ENCODE measurements around the gene PODXL. TPM values are rescaled to one million over a fixed set of nuclear protein-coding genes. Genes with fewer than 3 reads are reported as not detected.
"Not testable (repeated sequence)": the region's sequence is repeated elsewhere in the genome, so short reads cannot be mapped to it uniquely, and the experiment has no call there.

PODXL gene
- total RNA-seq, 2 donors from 2014 or later: 41.9 to 46.7 TPM

- DNase-seq (ENCODE audit: low spot score): peak; percentile 53
- intact Hi-C loops (cut with DNase I): no loop called here
Observed at GRCh38 chr7:131518626-131519025, 37.8 kb downstream of the PODXL start.

GRCh38 chr7:131517218-131517923 lies 39.1 kb downstream of the PODXL start:
- no peak for DNase-seq (ENCODE audit: low spot score)

GRCh38 chr7:131515471-131515870 lies 41.0 kb downstream of the PODXL start:
- intact Hi-C loops (cut with DNase I); DNase-seq (ENCODE audit: low spot score): not testable (repeated sequence)

More at GRCh38 chr7:131517218-131517923, 39.1 kb downstream of the PODXL start:
- intact Hi-C loops (cut with DNase I): no loop called here

- intact Hi-C loops (cut with DNase I): no loop called here
- DNase-seq (ENCODE audit: low spot score): peak; percentile 93
Observed at GRCh38 chr7:131513245-131514061, 43.0 kb downstream of the PODXL start.

GRCh38 chr7:131511774-131512535 lies 44.5 kb downstream of the PODXL start:
- intact Hi-C loops (cut with DNase I): no loop called here
- DNase-seq (ENCODE audit: low spot score): peak; percentile 38

- DNase-seq (ENCODE audit: low spot score): no peak
- intact Hi-C loops (cut with DNase I): no loop called here
Observed at GRCh38 chr7:131511071-131511470, 45.4 kb downstream of the PODXL start.

GRCh38 chr7:131509781-131510180 lies 46.6 kb downstream of the PODXL start:
- no peak for DNase-seq (ENCODE audit: low spot score)
- intact Hi-C loops (cut with DNase I): loop anchor here (1.0 to 2.0 kb wide), 2 partner anchors 141 to 145 kb away; no protein-coding TSS in a partner anchor

GRCh38 chr7:131508754-131509486 lies 47.5 kb downstream of the PODXL start:
- intact Hi-C loops (cut with DNase I): loop anchor here in 1 of 2 donors (2.0 kb wide), 1 partner anchor 146 kb away; no protein-coding TSS in a partner anchor
- DNase-seq (ENCODE audit: low spot score): peak; percentile 71

- DNase-seq (ENCODE audit: low spot score): peak; percentile 95
- intact Hi-C loops (cut with DNase I): loop anchor here in 1 of 2 donors (2.0 kb wide), 1 partner anchor 147 kb away; no protein-coding TSS in a partner anchor
Observed at GRCh38 chr7:131507592-131508331, 48.7 kb downstream of the PODXL start.

- peak; percentile 72 for DNase-seq (ENCODE audit: low spot score)
- intact Hi-C loops (cut with DNase I): no loop called here
Observed at GRCh38 chr7:131506597-131506996, 49.8 kb downstream of the PODXL start.

- no peak for DNase-seq (ENCODE audit: low spot score)
- intact Hi-C loops (cut with DNase I): no loop called here
Observed at GRCh38 chr7:131505636-131506557, 50.5 kb downstream of the PODXL start.

- DNase-seq (ENCODE audit: low spot score); intact Hi-C loops (cut with DNase I): not testable (repeated sequence)
Observed at GRCh38 chr7:131505037-131505620, 51.3 kb downstream of the PODXL start.

- intact Hi-C loops (cut with DNase I): no loop called here
- no peak for DNase-seq (ENCODE audit: low spot score)
Observed at GRCh38 chr7:131504157-131504899, 52.1 kb downstream of the PODXL start.

GRCh38 chr7:131503639-131504038 lies 52.8 kb downstream of the PODXL start:
- intact Hi-C loops (cut with DNase I): no loop called here
- DNase-seq (ENCODE audit: low spot score): no peak

GRCh38 chr7:131502810-131503508 lies 53.5 kb downstream of the PODXL start:
- DNase-seq (ENCODE audit: low spot score): no peak
- intact Hi-C loops (cut with DNase I): no loop called here
